K562 (cell line): ENCODE data around the gene MYO3B. TPM values are rescaled to one million over a fixed set of nuclear protein-coding genes. Genes with fewer than 3 reads are reported as not detected.

Experiments
- CBX3 ChIP-seq, 2 experiments: IDR thresholded peaks; 1 replicate in 1 of 2; 2 replicates in 1 of 2; pipeline ENCODE4 v1.6.1; 2012; ENCODE audit warnings: inconsistent platforms in 2 of 2, low read length in 2 of 2, borderline replicate concordance in 1 of 2, control low read depth in 1 of 2
- CTCFL ChIP-seq: IDR thresholded peaks from 2 replicates; pipeline ENCODE4 v1.6.1; 2011; ENCODE audit warnings: borderline replicate concordance, low read depth, mild to moderate bottlenecking, moderate library complexity, low read length; ENCODE audit not compliant: insufficient read depth, poor library complexity, severe bottlenecking
- DLX4 ChIP-seq: fragments of 250-450 bp; sonication (Bioruptor Pico); IDR thresholded peaks from 2 replicates; pipeline ENCODE4 v1.6.1; 2021; ENCODE audit warnings: mild to moderate bottlenecking
- ETV5 ChIP-seq: sonication (generic); formaldehyde crosslinking; IDR thresholded peaks from 2 replicates; pipeline ENCODE4 v1.4.0; 2020; ENCODE audit warnings: low read depth, mild to moderate bottlenecking, missing genetic modification reagents
- HDAC2 ChIP-seq: fragments of 450-650 bp; IDR thresholded peaks from 2 replicates; pipeline ENCODE4 v1.6.1; 2016; ENCODE audit warnings: mild to moderate bottlenecking
- HDAC8 ChIP-seq: fragments of 450-650 bp; IDR thresholded peaks from 2 replicates; pipeline ENCODE4 v1.6.1; 2016; ENCODE audit warnings: mild to moderate bottlenecking, missing genetic modification characterization, moderate library complexity, missing compliant biosample characterization
- HNRNPUL1 ChIP-seq: fragments of 200-400 bp; formaldehyde crosslinking; IDR thresholded peaks from 2 replicates; pipeline ENCODE4 v1.6.1; 2017; ENCODE audit warnings: low read length
- IRF1 ChIP-seq: sonication (generic); formaldehyde crosslinking; IDR thresholded peaks from 2 replicates; pipeline ENCODE4 v1.8.0; 2022; ENCODE audit warnings: missing genetic modification reagents, mild to moderate bottlenecking, borderline replicate concordance
- IRF2 ChIP-seq: sonication (generic); formaldehyde crosslinking; IDR thresholded peaks from 2 replicates; pipeline ENCODE4 v1.8.1; 2022; ENCODE audit warnings: mild to moderate bottlenecking, missing genetic modification reagents
- MEIS2 ChIP-seq: fragments of 450-650 bp; IDR thresholded peaks from 2 replicates; pipeline ENCODE4 v1.6.1; 2014; ENCODE audit warnings: mild to moderate bottlenecking; ENCODE audit not compliant: partially characterized antibody
- NR1H2 ChIP-seq: sonication (generic); formaldehyde crosslinking; IDR thresholded peaks from 2 replicates; pipeline ENCODE4 v1.4.0; 2020; ENCODE audit warnings: mild to moderate bottlenecking, missing genetic modification reagents
- PBX2 ChIP-seq, 2 experiments: IDR thresholded peaks in 1 of 2; conservative IDR thresholded peaks in 1 of 2; 2 replicates each; pipeline ENCODE4 v1.6.1; 2016; ENCODE audit warnings: low read depth in 2 of 2, mild to moderate bottlenecking in 1 of 2, missing compliant biosample characterization in 1 of 2, missing genetic modification characterization in 1 of 2, moderate library complexity in 1 of 2
- RAD21 ChIP-seq, 2 experiments: fragments of 250-450 bp in 1 of 2; fragments of 450-650 bp in 1 of 2; sonication (Bioruptor Pico) in 1 of 2; formaldehyde crosslinking in 1 of 2; IDR thresholded peaks in 1 of 2; conservative IDR thresholded peaks in 1 of 2; 2 replicates each; pipeline versions ENCODE4 v1.4.0 to v1.8.0; 2020 to 2022; ENCODE audit warnings: mild to moderate bottlenecking in 2 of 2, moderate library complexity in 1 of 2
- RBM39 ChIP-seq: fragments of 200-400 bp; formaldehyde crosslinking; optimal IDR thresholded peaks from 2 replicates; pipeline ENCODE3; 2018; ENCODE audit warnings: low read depth, low read length
- SRF ChIP-seq, 2 experiments: fragments of 250-450, 450-650 bp in 1 of 2; sonication (Bioruptor Pico) in 1 of 2; sonication (generic) in 1 of 2; formaldehyde crosslinking; IDR thresholded peaks; 2 replicates each; pipeline versions ENCODE4 v1.5.0 to v1.5.1; 2020 to 2022; ENCODE audit warnings: mild to moderate bottlenecking in 1 of 2, missing genetic modification reagents in 1 of 2
- SRSF1 ChIP-seq: fragments of 200-400 bp; formaldehyde crosslinking; IDR thresholded peaks from 2 replicates; pipeline ENCODE4 v1.6.1; 2017; ENCODE audit warnings: mild to moderate bottlenecking, low read depth, low read length, moderate library complexity
- TAL1 ChIP-seq: fragments of 450-650 bp; IDR thresholded peaks from 2 replicates; pipeline ENCODE4 v1.6.1; 2016; ENCODE audit warnings: mild to moderate bottlenecking
- ZNF699 ChIP-seq: fragments of 250-450 bp; sonication (Bioruptor Pico); IDR thresholded peaks from 2 replicates; pipeline ENCODE4 v1.8.0; 2021; ENCODE audit warnings: mild to moderate bottlenecking, moderate library complexity; ENCODE audit not compliant: insufficient replicate concordance
- ZNF75A ChIP-seq: fragments of 450-650 bp; formaldehyde crosslinking; IDR thresholded peaks from 2 replicates; pipeline ENCODE4 v1.4.0; 2020; ENCODE audit warnings: mild to moderate bottlenecking
- ZNF780A ChIP-seq: fragments of 250-450 bp; sonication (Bioruptor Pico); IDR thresholded peaks from 2 replicates; pipeline ENCODE4 v1.5.0; 2021; ENCODE audit warnings: mild to moderate bottlenecking
- polyA plus RNA-seq, 8 experiments: library from polyadenylated mRNA; depleted of rRNA in 4 of 8; stranded (reverse) in 5 of 8; unstranded in 3 of 8; fragments of >200 nt; fragmentation: Nextera tagmentation in 2 of 8; fragmentation: Illumina TruSeq in 1 of 8; extraction: Ambion mirVana in 2 of 8; extraction: Trizol in 1 of 8; gene quantifications; 2 replicates each; pipeline versions ENCODE4 v1.2.1 to v1.2.3, GENCODE V29; 2011 to 2014; ENCODE audit warnings: inconsistent platforms in 1 of 8, missing spikeins in 1 of 8
- total RNA-seq, 7 experiments: library from RNA; depleted of rRNA in 6 of 7; stranded (reverse); fragments of >200 nt in 6 of 7; fragmentation: Illumina TruSeq in 2 of 7; extraction: Trizol in 2 of 7; gene quantifications; 2 replicates each; pipeline versions ENCODE4 v1.2.1 to v1.2.3, GENCODE V29; 2011 to 2021; ENCODE audit warnings: low replicate concordance in 1 of 7

The MYO3B gene
- total and polyA plus RNA-seq, 9 of the 15 experiments (the other 6 are each of a cell fraction or from before 2014, with no cell fraction given) = 2.7 to 6.5 (median 3.6) TPM

- TF ChIP-seq PBX2 (CRISPR knock-in tag; IDR thresholded peaks at IDR 0.05; ENCODE audit: low read depth) = no peak
- TF ChIP-seq PBX2 (tag; conservative IDR thresholded peaks at IDR 0.05; ENCODE audit: low read depth) = peak; percentile 33; the same call in 1 of the 2 replicates
- no peak for TF ChIP-seq HDAC8 (tag)
- no peak for TF ChIP-seq HNRNPUL1
- no peak for TF ChIP-seq SRF (CRISPR knock-in tag; IDR thresholded peaks at IDR 0.05)
- no peak for TF ChIP-seq ZNF75A (CRISPR knock-in tag)
- TF ChIP-seq ZNF780A = no peak
- TF ChIP-seq ZNF699 (CRISPR knock-in tag) = no peak
- no peak for TF ChIP-seq IRF1 (CRISPR knock-in tag)
- no peak for TF ChIP-seq NR1H2 (CRISPR knock-in tag)
- TF ChIP-seq CTCFL = peak; percentile 53
- TF ChIP-seq IRF2 (CRISPR knock-in tag) = no peak
- TF ChIP-seq RBM39 = peak; percentile 83
- peak; percentile 36 for TF ChIP-seq MEIS2
- peak; percentile 75 to 83 for TF ChIP-seq RAD21 (CRISPR knock-in tag; conservative IDR thresholded peaks at IDR 0.05 in 1 of 2, IDR thresholded peaks at IDR 0.05 in 1 of 2)
- TF ChIP-seq DLX4 = no peak
- no peak for TF ChIP-seq SRSF1
- TF ChIP-seq ETV5 (CRISPR knock-in tag) = no peak
- TF ChIP-seq HDAC2 = 0 out of 2 replicates have a peak, but pooled peaks have one; percentile 40
- TF ChIP-seq CBX3 (IDR thresholded peaks at IDR 0.05; ENCODE audit: borderline replicate concordance in 1 of 2, low read length in 2 of 2) = 0 out of 3 replicates have a peak, but pooled peaks of 1 of the 2 experiments have one; percentile 8
- TF ChIP-seq TAL1 = no peak
Observed at GRCh38 chr2:170361090-170361936, 183.4 kb downstream of the MYO3B start (continued).
